Activated CD4-positive, alpha-beta T cell treated with anti-CD3 and anti-CD28 coated beads, Interleukin-2, amount 50 U/mL, for 48 hours (primary cell): ENCODE results near the gene BIRC7.
A peak's percentile ranks its signal among the peaks of the same experiment; 100 is the strongest.

Source experiments
- DNase-seq, 2 experiments: peaks; one replicate each; pipeline ENCODE4 v3.0.0-alpha.2; 2020

BIRC7 gene

DNA sequence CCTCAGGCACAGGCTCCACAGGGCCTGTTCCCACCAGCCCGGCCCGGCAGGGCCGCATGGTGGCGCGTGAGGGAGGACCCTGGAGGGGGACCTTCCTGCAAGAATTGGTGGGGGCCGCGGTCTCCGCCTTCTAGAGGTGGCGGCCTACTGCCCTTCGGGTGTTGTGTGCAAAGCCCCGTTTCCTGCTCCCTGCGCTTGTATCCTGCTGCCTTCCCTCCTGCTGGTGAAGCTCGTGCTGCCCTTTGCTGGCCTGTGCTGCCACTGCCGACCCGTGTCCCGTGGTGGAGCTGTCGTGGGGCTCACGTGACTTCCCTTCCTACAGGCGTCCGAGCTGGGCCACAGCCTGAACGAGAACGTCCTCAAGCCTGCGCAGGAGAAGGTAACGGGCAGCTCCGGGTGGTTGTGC, 48.8 kb downstream of the BIRC7 start:
- DNase-seq, result peak in 1 of 2 experiments; percentile 15

DNA sequence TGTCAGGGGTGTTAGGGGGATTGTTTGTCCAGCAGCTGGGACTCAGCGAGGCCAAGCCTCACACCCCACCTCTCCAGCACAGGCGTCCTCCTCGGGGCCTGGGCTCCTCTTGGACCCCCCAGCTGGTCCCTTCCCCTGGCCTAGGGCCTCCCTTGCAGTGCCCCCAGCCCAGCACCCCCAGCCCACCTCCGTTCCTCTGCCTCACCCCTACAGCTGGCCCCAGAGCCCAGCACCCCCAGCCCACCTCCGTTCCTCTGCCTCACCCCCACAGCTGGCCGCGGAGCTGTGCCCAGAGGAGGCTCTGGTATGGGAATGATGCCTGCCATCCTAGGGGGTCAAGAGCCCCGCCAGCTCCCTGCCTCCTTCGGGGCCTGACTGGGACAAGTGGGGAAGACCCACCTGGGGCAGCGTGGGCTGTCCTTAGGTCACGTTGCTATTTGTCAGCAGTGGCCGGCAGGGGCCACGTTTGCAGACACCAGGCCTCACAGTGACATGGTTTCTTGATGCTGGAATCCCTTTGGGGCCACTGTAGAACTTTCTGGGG, 49.3 kb downstream of the BIRC7 start:
- no peak for DNase-seq

DNA sequence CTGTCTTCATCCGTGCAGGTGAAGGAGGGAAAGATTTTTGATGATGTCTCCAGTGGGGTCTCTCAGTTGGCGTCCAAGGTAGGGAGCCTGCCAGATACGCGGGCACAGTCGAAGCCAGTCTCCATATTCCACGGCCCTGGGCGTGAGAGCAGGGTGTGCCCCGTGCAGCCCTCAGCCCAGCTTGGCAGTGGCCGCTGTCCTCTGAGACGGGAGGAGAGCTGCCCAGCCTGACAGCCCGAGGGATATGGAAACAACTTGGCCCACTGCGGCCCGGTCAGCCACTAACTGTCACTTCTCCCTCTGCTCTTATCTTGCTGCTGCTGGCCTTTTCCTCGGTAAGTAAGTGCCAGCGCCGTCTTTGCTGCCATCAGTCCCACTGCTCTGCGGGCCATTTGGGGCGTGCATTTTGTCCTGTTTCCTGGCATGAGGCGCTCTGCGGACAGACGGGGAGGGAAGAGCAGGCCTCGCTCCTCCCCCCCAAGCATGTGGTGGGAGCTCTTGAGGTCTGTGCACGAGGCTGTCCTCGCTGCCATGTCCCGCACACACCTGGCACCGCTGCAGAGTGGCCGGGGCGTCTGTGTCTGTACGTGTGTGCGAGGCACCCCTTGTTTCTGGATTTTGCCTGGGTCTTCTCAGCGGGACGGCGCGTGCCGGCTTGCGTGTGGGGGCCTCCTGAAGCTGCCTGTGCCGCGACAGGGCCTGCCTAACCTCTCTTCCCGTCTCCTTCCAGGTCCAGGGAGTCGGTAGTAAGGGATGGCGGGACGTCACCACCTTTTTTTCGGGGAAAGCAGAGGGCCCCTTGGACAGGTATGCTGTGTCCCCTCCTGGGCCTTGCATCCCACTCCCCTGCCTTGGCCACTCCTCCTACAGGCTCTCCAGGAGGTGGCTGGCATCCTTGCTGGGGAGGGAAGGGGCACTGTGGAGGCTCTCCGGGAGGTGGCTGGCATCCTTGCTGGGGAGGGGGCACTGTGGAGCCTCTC, 50.2 kb downstream of the BIRC7 start:
- no peak for DNase-seq

DNA sequence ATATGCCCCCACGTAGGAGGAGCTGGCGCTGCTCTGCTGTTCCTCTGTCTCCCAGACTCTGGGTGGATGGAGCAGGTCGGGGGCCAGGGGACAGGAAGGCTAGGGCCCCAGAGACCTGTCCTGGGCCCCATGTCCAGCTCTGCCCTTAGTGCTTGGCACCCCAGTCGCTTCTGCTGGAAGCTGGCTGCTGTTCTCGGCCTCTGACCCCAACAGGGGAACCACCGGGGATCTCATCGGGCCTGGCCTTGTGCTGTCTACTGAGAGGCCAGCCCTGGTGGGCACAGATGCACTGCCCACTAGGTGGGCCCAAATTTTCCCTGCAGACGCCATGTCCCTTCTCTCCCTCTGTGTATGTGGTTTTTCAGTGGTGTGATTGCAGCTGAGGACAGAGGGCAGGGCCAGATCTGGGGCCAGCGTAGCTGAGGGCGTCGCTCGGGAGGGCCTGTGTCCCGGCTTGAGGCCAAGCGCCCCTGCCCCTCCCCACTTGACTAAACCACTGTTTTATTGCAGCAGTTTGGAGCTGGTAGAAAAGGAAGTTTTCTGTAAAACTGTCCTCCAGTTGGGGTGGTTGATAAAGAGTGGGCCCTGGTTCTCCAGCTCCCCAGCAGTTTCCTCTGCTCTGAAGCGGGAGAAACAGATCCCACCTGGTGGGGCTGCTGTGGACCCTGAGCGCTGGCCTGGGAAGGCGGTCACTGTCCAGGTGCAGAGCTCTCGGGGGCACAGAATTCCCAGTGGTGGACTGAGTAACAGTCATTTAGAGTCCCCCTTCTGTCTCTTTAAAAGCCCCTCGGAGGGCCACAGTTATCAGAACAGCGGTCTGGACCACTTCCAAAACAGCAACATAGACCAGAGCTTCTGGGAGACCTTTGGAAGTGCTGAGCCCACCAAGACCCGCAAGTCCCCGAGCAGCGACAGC, 51.3 kb downstream of the BIRC7 start:
- no peak for DNase-seq

DNA sequence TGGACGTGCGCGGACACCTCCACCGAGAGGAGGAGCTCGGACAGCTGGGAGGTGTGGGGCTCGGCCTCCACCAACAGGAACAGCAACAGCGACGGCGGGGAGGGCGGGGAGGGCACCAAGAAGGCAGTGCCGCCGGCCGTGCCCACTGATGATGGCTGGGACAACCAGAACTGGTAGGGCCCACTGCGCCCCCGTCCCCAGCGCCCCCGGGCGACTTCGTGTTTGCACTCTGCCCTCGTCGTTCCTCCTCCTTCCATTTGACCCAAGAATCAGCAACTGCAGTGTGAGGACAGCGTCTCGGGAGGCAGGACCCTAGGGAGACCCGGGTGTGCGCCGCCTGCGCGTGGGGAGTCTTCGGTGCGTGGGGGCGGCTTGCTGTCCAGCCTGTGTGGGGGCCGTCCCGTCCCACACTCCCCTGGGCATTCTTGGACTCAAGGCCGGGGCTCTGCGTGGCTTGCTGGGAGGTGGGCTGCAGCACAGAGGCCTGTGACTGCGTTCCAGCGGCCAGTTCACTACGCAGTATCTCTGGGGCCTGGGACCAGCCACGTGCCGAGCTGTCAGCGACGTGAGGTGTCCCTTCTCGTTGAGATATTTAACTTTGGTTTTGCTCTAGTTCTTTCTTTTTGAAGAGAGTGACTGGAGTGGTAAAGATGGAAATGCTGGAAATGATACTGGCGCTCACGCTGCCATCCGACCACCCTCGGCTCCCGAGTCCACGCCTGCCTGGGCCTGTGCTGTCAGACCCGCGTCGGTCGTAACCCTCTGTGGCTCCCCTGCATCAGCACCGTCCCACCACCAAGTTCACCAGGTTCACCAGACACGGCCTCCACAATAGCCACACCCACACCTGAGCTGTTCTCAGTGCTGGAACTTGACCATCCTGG, 52.2 kb downstream of the BIRC7 start:
- DNase-seq, result no peak

DNA sequence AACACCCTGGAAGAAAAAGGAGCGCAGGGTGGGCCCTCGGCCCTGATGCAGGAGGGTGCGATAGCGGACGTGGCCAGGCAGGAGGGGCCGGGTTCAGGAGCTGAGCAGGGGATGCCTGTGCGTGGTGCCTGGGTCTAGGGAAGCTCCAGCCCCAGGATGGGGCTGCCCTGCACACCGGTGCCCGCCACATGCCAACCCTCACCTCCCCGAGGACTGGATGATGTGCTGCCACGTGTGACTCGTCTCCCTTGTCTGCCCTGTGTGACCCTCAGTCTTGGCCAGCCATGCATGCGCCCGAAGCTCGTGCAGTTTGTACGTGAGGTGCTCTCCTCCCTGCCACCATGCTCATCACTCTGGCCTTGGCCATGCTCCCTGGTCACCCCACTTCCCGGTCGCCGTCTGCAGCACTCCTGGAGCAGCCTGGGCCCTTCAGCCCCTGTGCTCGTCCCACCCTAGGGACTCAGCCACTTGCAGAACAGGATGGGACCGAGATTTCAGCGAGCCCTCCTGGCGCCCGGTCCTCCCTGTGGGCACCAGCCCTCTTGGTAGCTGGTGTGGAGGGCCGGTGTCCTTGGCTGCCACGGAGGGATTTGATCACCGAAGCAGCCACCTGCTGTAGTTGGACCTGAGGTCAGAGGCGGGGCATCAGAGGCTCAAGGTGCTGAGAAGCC, 53.0 kb downstream of the BIRC7 start:
- DNase-seq, result no peak

DNA sequence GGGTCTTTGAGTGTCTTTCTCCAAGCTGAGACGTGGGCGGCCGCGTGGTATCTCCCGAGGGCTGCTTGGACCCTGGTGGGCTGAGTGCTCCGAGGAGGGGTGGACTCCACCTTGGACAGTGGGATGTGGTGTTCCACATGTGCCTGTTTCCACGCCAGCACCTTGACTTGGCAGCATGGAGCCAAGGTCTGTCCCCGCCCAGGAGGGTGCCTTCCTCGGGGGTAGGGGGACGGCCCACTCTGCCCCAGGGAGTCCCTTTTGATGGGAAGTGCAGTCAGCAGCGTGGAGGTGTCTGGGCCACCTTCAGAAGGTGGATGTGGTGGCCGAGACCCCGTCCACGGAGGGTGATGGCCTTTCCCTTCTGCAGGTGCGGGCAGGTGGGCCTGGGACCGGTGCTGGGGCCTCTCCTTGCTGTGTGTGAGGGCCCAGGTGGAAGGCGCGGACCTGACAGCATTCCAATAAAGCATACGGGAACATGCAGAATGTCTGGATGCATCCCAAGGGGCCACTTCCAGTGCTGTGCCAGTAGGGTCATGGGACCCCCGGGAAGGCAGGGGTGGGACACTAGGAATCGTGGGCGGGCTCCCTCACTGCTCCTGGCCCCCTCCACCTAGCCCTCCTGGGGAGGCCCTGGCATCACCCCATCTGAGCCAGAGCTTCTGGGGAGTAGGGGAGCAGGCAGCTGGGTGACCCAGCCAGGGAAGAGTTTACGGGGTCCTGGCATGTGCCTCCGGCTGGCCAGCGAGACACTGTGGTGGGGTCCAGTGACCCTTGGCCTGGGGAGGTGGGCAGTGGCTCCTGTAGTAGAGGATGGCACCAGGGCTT, 53.8 kb downstream of the BIRC7 start:
- DNase-seq, result no peak
